CD4-positive, alpha-beta T cell treated with Interleukin-15 for 4 hours (primary cell): ENCODE results near the gene ARHGEF10L.

Source experiments
- DNase-seq: peaks from one replicate; pipeline ENCODE4 v3.0.0-alpha.2; 2020; ENCODE audit warnings: low spot score

Gene ARHGEF10L

DNA sequence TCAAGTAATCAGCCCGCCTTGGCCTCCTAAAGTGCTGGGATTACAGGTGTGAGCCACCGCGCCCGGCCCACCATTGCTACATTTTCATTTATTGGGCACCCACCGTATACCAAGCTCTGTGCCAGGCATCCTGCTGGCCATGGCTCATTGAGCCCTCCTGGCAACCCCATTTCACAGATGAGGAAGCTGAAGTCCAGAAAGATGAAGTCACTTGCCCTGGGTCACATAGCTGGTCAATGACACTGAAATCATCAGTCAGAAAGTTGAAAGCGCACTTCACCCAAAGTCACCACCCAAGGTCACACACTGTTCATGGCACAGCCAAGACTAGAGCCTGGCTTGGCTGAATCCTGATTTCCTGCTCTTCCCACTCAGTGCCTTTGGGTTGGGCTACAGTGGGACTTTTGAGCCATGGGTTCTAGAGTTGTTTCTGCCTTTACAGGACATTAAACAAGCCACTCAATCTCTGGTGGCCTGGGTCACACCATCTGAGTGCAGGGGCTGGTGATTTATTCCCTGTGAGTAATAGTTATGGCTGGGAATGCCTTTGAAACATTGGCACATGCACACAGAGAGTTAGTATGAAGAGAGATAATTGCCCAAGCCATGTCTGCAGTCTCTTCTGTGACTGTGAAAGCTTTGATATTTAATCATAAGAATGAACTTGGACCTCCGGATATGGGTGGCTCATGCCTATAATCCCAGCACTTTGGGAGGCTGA, 16.0 kb upstream of the ARHGEF10L start:
- no peak for DNase-seq

GRCh38 chr1:17524645-17525044, 14.9 kb upstream of the ARHGEF10L start:
- DNase-seq = no peak

DNA sequence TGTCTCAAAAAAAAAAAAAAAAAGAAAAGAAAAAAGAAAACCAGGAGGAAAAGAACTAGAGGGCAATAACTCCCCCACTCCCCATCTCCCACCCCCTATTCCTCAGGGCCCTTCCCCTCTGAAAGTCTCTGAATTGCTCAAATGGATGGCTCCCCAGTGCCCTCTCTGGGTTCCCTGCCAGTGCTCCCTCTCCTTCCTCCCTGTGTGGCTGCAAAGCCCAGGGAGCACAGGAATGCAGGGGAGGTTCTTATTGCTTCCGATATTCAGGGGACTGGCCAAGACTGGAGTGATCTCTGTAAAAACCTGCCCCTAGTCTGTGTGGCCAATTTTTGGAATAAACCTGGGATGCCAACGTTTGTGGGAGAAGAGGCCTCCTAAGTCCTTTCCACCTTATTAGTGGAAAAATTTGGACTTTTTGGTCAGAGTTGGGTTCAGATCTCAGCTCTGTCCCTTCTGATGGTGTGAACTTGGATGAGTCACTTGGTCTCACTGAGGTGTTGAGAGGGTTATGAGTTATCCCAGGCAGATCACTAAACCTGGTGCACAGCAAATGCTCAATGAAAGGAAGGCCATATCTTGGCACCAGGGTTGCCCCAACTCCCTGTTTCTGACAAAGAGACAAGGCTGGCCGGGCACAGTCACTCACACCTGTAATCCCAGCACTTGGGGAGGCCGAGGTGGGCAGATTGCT, 13.4 kb upstream of the ARHGEF10L start:
- no peak for DNase-seq

GRCh38 chr1:17527036-17527914, 12.2 kb upstream of the ARHGEF10L start:
- DNase-seq = no peak

- no peak for DNase-seq
Observed at GRCh38 chr1:17529381-17529780, 10.1 kb upstream of the ARHGEF10L start.

DNA sequence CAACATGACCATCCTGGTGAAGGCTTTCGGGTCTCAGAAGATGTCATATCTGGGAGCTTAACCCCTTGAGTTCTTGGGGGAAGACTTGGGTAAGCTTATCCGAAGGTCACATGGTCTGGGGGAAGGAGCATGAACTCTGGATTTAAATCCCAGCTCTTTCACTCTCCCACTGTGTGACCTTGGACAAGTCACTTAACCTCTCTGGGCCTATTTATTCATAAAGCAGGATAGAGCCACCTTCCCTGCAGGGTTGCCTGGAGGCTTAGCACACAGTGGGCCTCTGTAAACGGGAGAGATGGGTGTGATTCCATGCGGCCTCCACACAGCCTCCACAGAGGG, 8.2 kb upstream of the ARHGEF10L start:
- no peak for DNase-seq

DNA sequence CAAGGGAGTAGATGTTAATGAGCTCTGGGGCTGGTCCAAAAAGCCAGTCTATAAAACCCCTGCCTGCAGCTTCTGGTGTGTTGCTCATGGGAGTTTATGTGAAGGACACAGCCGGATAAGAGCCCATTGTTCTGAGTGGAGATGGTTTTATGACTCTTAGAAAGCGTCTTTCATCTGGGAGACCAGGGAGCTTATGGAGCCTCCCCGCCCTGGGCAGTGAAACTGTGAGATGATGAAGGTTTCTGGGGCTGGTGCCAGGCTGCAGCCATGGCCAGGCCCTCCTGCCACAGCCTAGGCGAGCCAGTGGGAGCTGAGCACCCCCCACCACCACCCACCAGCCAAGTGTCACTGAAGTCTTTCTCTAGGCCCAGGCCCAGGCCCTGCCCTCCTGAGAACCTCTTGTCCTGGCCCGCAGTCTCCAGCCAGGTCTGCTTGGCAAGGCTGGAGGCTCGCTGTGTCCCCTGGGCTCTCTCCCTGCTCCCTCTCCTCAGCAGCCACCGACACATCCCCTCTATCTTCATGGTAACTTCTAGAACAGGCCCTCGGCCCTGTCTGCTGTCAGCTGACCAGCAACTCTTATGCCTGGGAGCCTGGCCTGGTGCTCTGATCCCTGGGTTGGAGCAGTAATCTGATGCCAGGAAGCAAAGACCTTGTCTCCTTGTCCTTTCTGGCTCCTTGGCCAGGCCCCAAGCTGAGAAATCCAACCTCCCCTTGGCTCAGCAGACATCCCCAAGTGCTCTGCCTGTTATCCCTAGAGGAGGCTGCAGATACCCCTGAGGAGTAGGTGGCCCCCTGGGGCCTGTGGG, 7.6 kb upstream of the ARHGEF10L start:
- no peak for DNase-seq

DNA sequence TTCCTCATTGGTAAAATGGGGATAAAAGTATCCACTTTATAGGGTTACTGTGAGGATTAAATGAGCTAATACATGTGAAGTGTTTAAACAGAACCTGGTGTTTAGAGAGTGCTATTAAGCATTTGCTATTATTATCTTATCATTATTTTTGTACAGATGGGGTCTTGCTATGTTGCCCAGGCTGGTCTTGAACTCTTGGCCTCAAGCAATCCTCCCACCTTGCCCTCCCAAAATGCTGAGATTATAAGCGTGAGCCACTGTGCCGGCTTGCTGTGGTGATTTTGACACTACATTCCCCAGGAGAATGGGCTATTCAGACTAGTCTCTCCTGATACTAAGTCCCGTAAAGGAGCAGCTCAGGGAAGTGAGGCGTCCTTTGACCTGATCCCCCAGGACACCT, 6.3 kb upstream of the ARHGEF10L start:
- no peak for DNase-seq

DNA sequence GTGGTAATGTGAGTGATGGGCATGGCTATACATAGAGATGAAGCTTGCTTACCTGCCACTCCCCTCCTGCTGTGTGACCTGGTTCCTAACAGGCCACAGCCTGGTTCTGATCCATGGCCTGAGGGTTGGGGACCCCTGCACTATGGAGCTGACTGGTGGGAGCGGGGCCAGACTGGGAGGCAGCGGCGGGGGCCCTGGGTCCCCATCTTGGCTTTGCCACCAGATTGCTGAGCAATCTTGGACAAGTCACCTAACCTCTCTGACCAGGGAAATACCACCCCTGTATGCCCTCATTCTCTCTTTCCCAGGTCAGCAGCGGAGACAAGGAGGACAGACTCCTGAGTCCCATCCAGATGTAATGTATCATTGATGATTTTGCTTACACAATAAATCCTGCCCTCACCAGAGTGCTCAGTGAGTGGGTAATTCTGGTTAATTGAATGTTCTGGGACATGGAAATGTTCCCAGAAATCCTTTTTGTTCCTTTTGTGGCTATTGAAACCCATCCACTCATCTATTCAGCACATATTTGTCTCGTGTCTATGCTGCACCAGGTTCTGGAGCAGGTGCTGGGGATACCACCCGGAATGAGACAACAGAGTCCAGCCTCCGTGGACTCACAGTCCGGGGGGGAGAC, 4.1 kb upstream of the ARHGEF10L start:
- DNase-seq = no peak

GRCh38 chr1:17538010-17538409, 1.5 kb upstream of the ARHGEF10L start:
- DNase-seq = no peak

- DNase-seq = no peak
Observed at GRCh38 chr1:17538428-17539117, 925 bp upstream of the ARHGEF10L start.

- DNase-seq = no peak
Observed at GRCh38 chr1:17539118-17539476, 401 bp upstream of the ARHGEF10L start.

DNA sequence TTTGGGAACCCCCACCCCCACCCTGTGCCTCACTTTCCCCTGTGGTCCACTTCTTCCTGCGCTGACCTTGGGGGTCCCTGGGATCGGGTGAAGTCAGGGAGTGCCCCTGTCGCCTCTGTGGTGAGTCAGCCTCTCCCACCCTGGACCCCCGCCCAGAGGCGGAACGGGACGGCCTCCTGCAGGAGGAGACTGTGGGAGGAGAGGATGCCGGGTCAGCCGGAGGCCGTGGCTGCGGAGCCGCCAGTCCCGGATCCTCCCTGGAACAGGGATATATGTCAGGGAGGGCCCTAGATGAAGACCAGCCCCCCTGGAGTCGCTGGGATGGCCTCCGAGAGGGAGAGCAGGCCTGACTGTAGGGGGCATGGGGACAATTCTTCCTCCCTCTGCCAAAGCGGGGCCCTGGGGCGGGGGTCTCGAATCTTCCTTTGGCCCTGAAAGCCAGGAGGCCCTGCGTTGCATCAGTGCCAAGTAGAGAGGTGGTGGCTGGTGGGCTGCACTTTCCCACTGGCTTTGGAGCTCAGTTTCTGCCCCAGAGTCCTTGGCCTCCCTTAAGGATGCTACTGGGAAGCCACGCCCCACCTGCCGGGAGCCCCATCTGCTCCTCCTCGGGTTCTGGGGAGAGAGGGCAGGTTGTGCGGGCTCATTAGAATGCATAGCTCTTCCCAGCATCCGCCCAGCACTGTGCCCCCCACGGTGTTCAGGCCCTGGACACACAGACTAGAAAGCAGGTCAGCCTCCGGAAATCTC, 930 bp downstream of the ARHGEF10L start:
- DNase-seq = no peak

- DNase-seq = no peak
Observed at GRCh38 chr1:17542645-17543044, 3.1 kb downstream of the ARHGEF10L start.

DNA sequence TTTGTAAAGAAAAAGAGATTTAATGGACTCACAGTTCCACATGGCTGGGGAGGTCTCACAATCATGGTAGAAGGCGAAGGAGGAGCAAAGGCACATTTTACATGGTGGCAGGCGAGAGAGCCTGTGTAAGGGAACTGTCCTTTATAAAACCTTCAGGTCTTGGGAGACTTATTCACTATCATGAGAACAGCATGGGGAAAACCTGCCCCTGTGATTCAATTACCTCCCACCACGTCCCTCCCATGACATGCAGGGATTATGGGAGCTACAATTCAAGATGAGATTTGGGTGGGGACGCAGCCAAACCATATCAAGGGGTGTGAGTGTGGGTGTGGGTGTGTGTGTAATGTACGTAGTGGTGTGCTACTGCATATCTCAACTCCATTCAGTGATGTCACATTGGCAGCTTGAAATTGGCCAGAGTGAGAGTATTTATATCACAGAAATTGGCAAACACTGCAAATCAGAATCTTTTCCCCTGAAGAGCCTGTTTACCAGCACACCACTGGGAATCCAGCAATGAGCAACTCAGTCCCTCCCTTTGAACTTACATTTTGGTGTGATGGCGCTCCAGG, 5.4 kb downstream of the ARHGEF10L start:
- DNase-seq = no peak

- DNase-seq = no peak
Observed at GRCh38 chr1:17545356-17545755, 5.9 kb downstream of the ARHGEF10L start.

DNA sequence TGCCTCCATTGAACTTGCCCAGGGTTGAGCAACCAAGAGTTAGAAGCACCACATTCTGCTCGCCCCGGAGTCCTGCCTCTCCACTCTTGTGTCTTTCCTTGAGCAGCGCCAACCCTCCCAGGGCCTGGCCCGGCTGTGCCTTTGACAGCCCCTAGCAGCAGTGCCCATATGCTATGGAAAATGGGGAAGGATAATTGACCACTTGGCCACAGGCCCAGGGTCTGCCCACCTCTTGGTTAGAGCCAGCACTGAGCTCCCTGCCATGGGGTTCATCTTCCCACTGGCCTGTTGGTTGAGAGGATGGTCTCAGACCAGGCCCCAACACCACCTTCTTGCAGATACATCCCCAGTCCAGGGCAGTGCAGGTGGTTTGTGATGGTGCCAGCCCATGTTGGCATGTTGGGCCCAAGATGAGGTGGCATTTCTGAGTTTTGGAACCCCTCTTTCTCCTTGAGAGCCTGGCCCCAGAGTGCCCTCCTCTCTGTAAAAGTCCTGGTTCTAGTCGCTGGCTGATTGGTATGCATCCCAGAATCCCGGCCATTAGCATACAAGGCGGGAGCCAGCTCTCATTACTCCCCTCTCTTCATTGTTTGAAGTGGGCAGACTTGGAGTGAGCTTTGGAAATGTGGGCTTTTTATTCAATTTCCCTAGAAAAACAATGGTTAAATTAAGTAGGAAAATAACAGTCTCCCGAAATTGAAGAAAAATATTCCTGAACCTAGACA, 7.6 kb downstream of the ARHGEF10L start:
- no peak for DNase-seq

DNA sequence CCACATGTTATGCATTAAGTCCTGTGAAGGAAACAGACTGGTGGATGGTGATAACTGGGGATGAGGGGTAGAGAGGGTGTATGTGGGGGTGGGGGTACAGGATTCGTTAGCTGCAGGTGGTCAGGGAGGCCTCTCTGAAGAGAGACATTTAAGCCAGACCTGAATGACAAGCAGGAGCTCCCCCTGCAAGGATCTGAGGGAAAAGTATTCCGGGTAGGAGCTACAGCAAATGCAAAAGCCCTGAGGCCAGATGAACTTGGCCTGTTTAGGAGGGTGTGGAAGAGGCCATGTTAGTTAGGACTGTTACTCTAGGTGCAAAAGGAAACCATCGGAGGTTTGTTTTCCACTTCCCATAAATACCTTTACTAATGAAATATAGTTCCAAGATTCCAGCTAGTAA, 9.9 kb downstream of the ARHGEF10L start:
- no peak for DNase-seq
